GM12801 (cell line): ENCODE results near the gene TCAP.

Experiments used
- CTCF ChIP-seq: IDR thresholded peaks from one replicate; pipeline ENCODE4 v1.5.1; 2011; ENCODE audit warnings: control low read depth; ENCODE audit not compliant: insufficient read length; ENCODE audit errors: extremely low read depth

TCAP gene

GRCh38 chr17:39687546-39688474, 22.7 kb downstream of the TCAP start, which contains the start of gene PGAP3:
PGAP3 (minus strand) TSS chr17:39688057; CDS start chr17:39688014, 43 bp downstream.
- TF ChIP-seq CTCF = no peak

GRCh38 chr17:39688475-39688835, 23.3 kb downstream of the TCAP start:
- no peak for TF ChIP-seq CTCF

GRCh38 chr17:39688945-39689344, 23.8 kb downstream of the TCAP start:
- TF ChIP-seq CTCF = no peak

GRCh38 chr17:39694593-39694992, 29.4 kb downstream of the TCAP start:
- no peak for TF ChIP-seq CTCF

GRCh38 chr17:39695089-39695474, 29.9 kb downstream of the TCAP start:
- TF ChIP-seq CTCF = no peak

- TF ChIP-seq CTCF = no peak
Observed at GRCh38 chr17:39696731-39697130, 31.6 kb downstream of the TCAP start.

GRCh38 chr17:39697961-39698360, 32.8 kb downstream of the TCAP start:
- TF ChIP-seq CTCF = no peak
